Measurements from ENCODE around the gene ERAL1. TPM values are rescaled to one million over a fixed set of nuclear protein-coding genes. Genes with fewer than 3 reads are reported as not detected.

Gene ERAL1
- total and polyA plus RNA-seq, 2 of the 8 experiments (the other 6 are each of a cell fraction or from before 2014, with no cell fraction given), result 67.8 to 122 TPM

DNA sequence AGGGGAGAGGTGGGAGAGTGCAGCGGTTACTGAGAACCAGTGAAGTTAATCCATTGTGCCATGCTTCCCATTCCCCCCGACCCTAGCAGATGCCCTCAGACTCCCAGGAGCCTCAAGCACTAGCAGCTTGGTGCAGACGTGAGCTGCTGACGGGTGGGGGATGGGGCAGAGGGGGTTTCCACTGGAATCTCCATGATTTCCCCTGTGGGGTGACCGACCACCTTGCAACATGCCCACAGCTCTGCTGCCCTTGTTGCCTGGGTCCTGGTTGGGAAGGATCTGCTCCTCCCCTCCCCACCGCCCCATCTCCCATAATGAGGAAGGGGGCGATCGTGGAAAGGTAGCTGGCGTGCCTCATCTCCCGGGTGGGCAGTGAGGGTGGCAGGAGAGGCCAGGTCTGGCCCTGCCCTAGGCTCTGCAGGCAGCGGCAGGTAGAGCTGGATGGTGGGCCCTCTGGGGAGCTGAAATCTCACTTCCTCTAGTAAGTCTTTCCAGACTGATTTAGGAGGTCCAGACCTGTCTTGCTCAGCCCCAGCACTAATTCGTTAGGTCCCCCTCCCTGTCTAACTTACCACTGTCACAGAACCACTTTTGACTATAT lies 33.2 kb downstream of the ERAL1 start (continued):
- no peak for TF ChIP-seq SIRT6 (IDR thresholded peaks at IDR 0.05; ENCODE audit: low read length)
- no peak for TF ChIP-seq HDAC6 (IDR thresholded peaks at IDR 0.05; ENCODE audit: low read depth, low read length)
- no peak for TF ChIP-seq SAP30 (IDR thresholded peaks at IDR 0.05; ENCODE audit: insufficient read depth, insufficient replicate concordance, low read length)
- TF ChIP-seq SP1 (IDR thresholded peaks at IDR 0.05; ENCODE audit: low read depth, low read length), result no peak
- TF ChIP-seq CHD1 (IDR thresholded peaks at IDR 0.05; ENCODE audit: low read depth, low read length), result no peak
- TF ChIP-seq CTCF (IDR thresholded peaks at IDR 0.05; ENCODE audit: control extremely low read depth in 1 of 3, insufficient read depth in 1 of 3, low read depth in 1 of 3, low read length in 3 of 3), result no peak
- no peak for TF ChIP-seq EZH2 (IDR thresholded peaks at IDR 0.05; ENCODE audit: low read depth, low read length, severe bottlenecking)
- no peak for TF ChIP-seq GABPA (IDR thresholded peaks at IDR 0.05; ENCODE audit: borderline replicate concordance, insufficient read depth, low read length)

All from H1 (cell line).